ENCODE measurements around the gene PRKCH.
A peak's percentile ranks its signal among the peaks of the same experiment; 100 is the strongest.

Gene PRKCH

GRCh38 chr14:61559641-61560201 lies 238.3 kb downstream of the PRKCH start:
- DNase-seq = no peak

GRCh38 chr14:61560323-61560722 lies 238.9 kb downstream of the PRKCH start:
- no peak for DNase-seq

- no peak for DNase-seq
Observed at GRCh38 chr14:61561104-61561503, 239.7 kb downstream of the PRKCH start.

GRCh38 chr14:61561657-61562276 lies 240.4 kb downstream of the PRKCH start:
- no peak for DNase-seq

- DNase-seq = peak; percentile 63
Observed at GRCh38 chr14:61562321-61563161, 241.2 kb downstream of the PRKCH start.

- DNase-seq = no peak
Observed at GRCh38 chr14:61563162-61563511, 241.8 kb downstream of the PRKCH start.

GRCh38 chr14:61563880-61564617 lies 242.7 kb downstream of the PRKCH start:
- no peak for DNase-seq

GRCh38 chr14:61564618-61565091 lies 243.3 kb downstream of the PRKCH start:
- DNase-seq = no peak

- no peak for DNase-seq
Observed at GRCh38 chr14:61565181-61565580, 243.8 kb downstream of the PRKCH start.

GRCh38 chr14:61565836-61566536 lies 244.6 kb downstream of the PRKCH start:
- DNase-seq = no peak

GRCh38 chr14:61566537-61567225 lies 245.3 kb downstream of the PRKCH start:
- no peak for DNase-seq

GRCh38 chr14:61567838-61568571 lies 246.6 kb downstream of the PRKCH start:
- no peak for DNase-seq

- DNase-seq = peak; percentile 41
Observed at GRCh38 chr14:61568572-61569011, 247.2 kb downstream of the PRKCH start.

GRCh38 chr14:61569308-61569707 lies 247.9 kb downstream of the PRKCH start:
- no peak for DNase-seq

GRCh38 chr14:61569812-61570548 lies 248.6 kb downstream of the PRKCH start:
- peak; percentile 44 for DNase-seq

GRCh38 chr14:61570549-61571290 lies 249.3 kb downstream of the PRKCH start:
- no peak for DNase-seq

GRCh38 chr14:61571917-61572316 lies 250.5 kb downstream of the PRKCH start:
- no peak for DNase-seq

- no peak for DNase-seq
Observed at GRCh38 chr14:61573321-61573720, 251.9 kb downstream of the PRKCH start.

- no peak for DNase-seq
Observed at GRCh38 chr14:61573748-61574513, 252.6 kb downstream of the PRKCH start.
